Upper lobe of left lung (tissue), 6 donors: Measurements from ENCODE around the gene CACNA1H. TPM values are rescaled to one million over a fixed set of nuclear protein-coding genes. Genes with fewer than 3 reads are reported as not detected.
A peak's percentile ranks its signal among the peaks of the same experiment; 100 is the strongest.

Experiments
- ATAC-seq, 2 donors: fragments of 200-7000 bp; cut with Tn5 transposase; one replicate each; pipeline ENCODE4 v1.9.1; 2022; ENCODE audit warnings: mild to moderate bottlenecking in 2 of 2, moderate library complexity in 2 of 2; ENCODE audit not compliant: low FRiP score in 2 of 2
- DNase-seq, 2 donors: peaks; one replicate each; pipeline ENCODE4 v3.0.0-alpha.2; 2019 to 2020
- H3K27ac ChIP-seq, 4 donors: fragments of 200-600 bp; sonication (generic); one replicate each; pipeline ENCODE4 v1.5.1; 2016 to 2019
- H3K27me3 ChIP-seq, 4 donors: fragments of 200-600 bp; sonication (generic); one replicate each; pipeline ENCODE4 v1.5.1; 2017 to 2019
- H3K36me3 ChIP-seq, 4 donors: fragments of 200-600 bp; sonication (generic); one replicate each; pipeline ENCODE4 v1.5.1; 2016 to 2019
- H3K4me1 ChIP-seq, 4 donors: fragments of 200-600 bp; sonication (generic); one replicate each; pipeline ENCODE4 v1.5.1; 2018 to 2019
- H3K4me3 ChIP-seq, 4 donors: fragments of 200-600 bp; sonication (generic); one replicate each; pipeline ENCODE4 v1.5.1; 2017 to 2019; ENCODE audit warnings: mild to moderate bottlenecking in 2 of 4, moderate library complexity in 1 of 4
- H3K9me3 ChIP-seq, 4 donors: fragments of 200-600 bp; sonication (generic); one replicate each; pipeline ENCODE4 v1.5.1; 2018 to 2019
- CTCF ChIP-seq, 6 experiments: fragments of 450-650 bp in 4 of 6; fragments of 200-600 bp in 2 of 6; sonication (generic) in 2 of 6; IDR thresholded peaks; one replicate each; pipeline ENCODE4 v1.5.1; 2016 to 2019; ENCODE audit warnings: antibody characterized with exemption in 6 of 6
- EP300 ChIP-seq, 4 donors: sonication (generic); formaldehyde crosslinking; IDR thresholded peaks; one replicate each; pipeline ENCODE4 v1.5.1; 2017; ENCODE audit warnings: antibody characterized with exemption in 4 of 4, control low read depth in 2 of 4
- POLR2A ChIP-seq, 4 donors: fragments of 450-650 bp; IDR thresholded peaks; one replicate each; pipeline ENCODE4 v1.5.1; 2016 to 2017; ENCODE audit warnings: antibody characterized with exemption in 4 of 4, mild to moderate bottlenecking in 2 of 4
- POLR2AphosphoS5 ChIP-seq, 2 donors: sonication (generic); formaldehyde crosslinking; IDR thresholded peaks; one replicate each; pipeline ENCODE4 v1.5.1; 2017; ENCODE audit warnings: antibody characterized with exemption in 2 of 2
- WGBS, 2 donors: methylation state at CpG; one replicate each; pipeline ENCODE4 v1.1.5; 2017 to 2018; 5-methylcytosine and 5-hydroxymethylcytosine counted together
- total RNA-seq, 6 donors: library from RNA; depleted of rRNA in 4 of 6; stranded (reverse); fragments of >200 nt in 4 of 6; gene quantifications; one replicate each; pipeline versions ENCODE4 v1.1.0 to v1.2.1, GENCODE V29; 2016 to 2021
- donor health status: DM: no; HTN: no; CAD: no; lungs with moderate emphysema.
- donor health status: DM: no; HTN: yes; CAD: no; lungs with severe emphysema.

CACNA1H gene
- total RNA-seq, 6 donors from 2014 or later: 6.4 to 46.1 (median 9.3) TPM

- peaks cover 0 to 6% (median 0%) of the 10 kb centered on the region in 4 donors for H3K27me3 ChIP-seq
- no peaks in the 10 kb centered on the region for H3K9me3 ChIP-seq
- H3K4me1 ChIP-seq: no peaks in the 10 kb centered on the region
- no peak for DNase-seq
- TF ChIP-seq POLR2A (IDR thresholded peaks at IDR 0.05) (no peak), EP300 (IDR thresholded peaks at IDR 0.05) (no peak), POLR2AphosphoS5 (IDR thresholded peaks at IDR 0.05) (no peak), CTCF (IDR thresholded peaks at IDR 0.05) (no peak)
- no peaks in the 10 kb centered on the region for H3K36me3 ChIP-seq
- WGBS, 2 donors: 52 to 59% methylated on average over 6 to 7 of the region's 8 CpGs
- H3K27ac ChIP-seq: no peak overlapping the region
- no peak overlapping the region for H3K4me3 ChIP-seq
- no peak for ATAC-seq
Measured at GRCh38 chr16:1141191-1141590, 11.7 kb upstream of the CACNA1H start.

GRCh38 chr16:1141716-1142115 is 11.2 kb upstream of the CACNA1H start:
- DNase-seq (peak in 1 of 2 donors; percentile 54), ATAC-seq (no peak)
- H3K36me3 ChIP-seq: no peaks in the 10 kb centered on the region
- no peak overlapping the region for H3K27ac ChIP-seq
- no peaks in the 10 kb centered on the region for H3K9me3 ChIP-seq
- 70% methylated on average over 8 of the region's 8 CpGs; no CpG with 5 or more reads in 1 of the 2 donors for WGBS, 2 donors
- TF ChIP-seq CTCF (IDR thresholded peaks at IDR 0.05) (no peak), POLR2A (IDR thresholded peaks at IDR 0.05) (no peak), EP300 (IDR thresholded peaks at IDR 0.05) (no peak), POLR2AphosphoS5 (IDR thresholded peaks at IDR 0.05) (no peak)
- H3K4me3 ChIP-seq: no peak overlapping the region
- peaks cover 0 to 6% (median 0%) of the 10 kb centered on the region in 4 donors for H3K27me3 ChIP-seq
- no peaks in the 10 kb centered on the region for H3K4me1 ChIP-seq

- H3K27me3 ChIP-seq: peaks cover 0 to 6% (median 0%) of the 10 kb centered on the region in 4 donors
- no peaks in the 10 kb centered on the region for H3K4me1 ChIP-seq
- ATAC-seq (no peak), DNase-seq (peak in 1 of 2 donors; percentile 74)
- no peak overlapping the region for H3K27ac ChIP-seq
- TF ChIP-seq EP300 (IDR thresholded peaks at IDR 0.05): no peak
- no peaks in the 10 kb centered on the region for H3K9me3 ChIP-seq
- no peak overlapping the region for H3K4me3 ChIP-seq
- 77 to 79% methylated on average over 12 to 19 of the region's 19 CpGs for WGBS, 2 donors
- H3K36me3 ChIP-seq: no peaks in the 10 kb centered on the region
Measured at GRCh38 chr16:1142911-1143310, 10.0 kb upstream of the CACNA1H start.

GRCh38 chr16:1143761-1144450 is 9.0 kb upstream of the CACNA1H start:
- H3K27me3 ChIP-seq: peaks cover 0 to 6% (median 0%) of the 10 kb centered on the region in 4 donors

More at GRCh38 chr16:1143761-1144450, 9.0 kb upstream of the CACNA1H start:
- H3K4me1 ChIP-seq: no peaks in the 10 kb centered on the region
- no peak overlapping the region for H3K27ac ChIP-seq
- no peaks in the 10 kb centered on the region for H3K36me3 ChIP-seq
- 83 to 90% methylated on average over 10 to 23 of the region's 23 CpGs for WGBS, 2 donors
- no peak overlapping the region for H3K4me3 ChIP-seq
- ATAC-seq (peak in 1 of 2 donors; percentile 3), DNase-seq (peak in 1 of 2 donors; percentile 62)
- no peak for TF ChIP-seq POLR2A (IDR thresholded peaks at IDR 0.05)
- TF ChIP-seq EP300 (IDR thresholded peaks at IDR 0.05): no peak
- TF ChIP-seq CTCF (IDR thresholded peaks at IDR 0.05): no peak
- TF ChIP-seq POLR2AphosphoS5 (IDR thresholded peaks at IDR 0.05): no peak
- H3K9me3 ChIP-seq: no peaks in the 10 kb centered on the region
